SK-N-SH treated with all-trans-retinoic acid at 6 μM for 48 hours (cell line): ENCODE data around the gene ASPRV1.
"Not testable (repeated sequence)": the region's sequence is repeated elsewhere in the genome, so short reads cannot be mapped to it uniquely, and the experiment has no call there.

ENCODE experiments used
- ATAC-seq: fragments of 200-7000 bp; cut with Tn5 transposase; 3 replicates; pipeline ENCODE4 v1.9.1; 2020; ENCODE audit warnings: mild to moderate bottlenecking, moderate library complexity
- ARNTL ChIP-seq: fragments of 450-650 bp; formaldehyde crosslinking; IDR thresholded peaks from 2 replicates; pipeline ENCODE4 v1.5.0; 2020; ENCODE audit warnings: low read depth, mild to moderate bottlenecking, moderate library complexity, borderline replicate concordance
- BACH2 ChIP-seq: fragments of 250-450 bp; sonication (Bioruptor Pico); IDR thresholded peaks from 2 replicates; pipeline ENCODE4 v1.9.0; 2021; ENCODE audit warnings: mild to moderate bottlenecking, borderline replicate concordance
- CSDC2 ChIP-seq: fragments of 250-450 bp; sonication (Bioruptor Pico); IDR thresholded peaks from 2 replicates; pipeline ENCODE4 v1.5.0; 2020; ENCODE audit warnings: mild to moderate bottlenecking, moderate library complexity
- ESRRG ChIP-seq: fragments of 250-450 bp; sonication (Bioruptor Pico); IDR thresholded peaks from 2 replicates; pipeline ENCODE4 v1.6.1; 2021; ENCODE audit warnings: mild to moderate bottlenecking
- GLIS3 ChIP-seq: fragments of 250-450 bp; sonication (Bioruptor Pico); IDR thresholded peaks from 2 replicates; pipeline ENCODE4 v1.5.0; 2020; ENCODE audit warnings: mild to moderate bottlenecking, moderate library complexity
- ISL1 ChIP-seq: fragments of 250-450 bp; sonication (Bioruptor Pico); IDR thresholded peaks from 2 replicates; pipeline ENCODE4 v2.1.2; 2022; ENCODE audit warnings: mild to moderate bottlenecking, moderate library complexity
- OSR1 ChIP-seq: fragments of 250-450 bp; sonication (Bioruptor Pico); IDR thresholded peaks from 2 replicates; pipeline ENCODE4 v1.8.0; 2022; ENCODE audit warnings: moderate library complexity, mild to moderate bottlenecking, inconsistent platforms
- PATZ1 ChIP-seq: fragments of 250-450 bp; sonication (Bioruptor Pico); IDR thresholded peaks from 2 replicates; pipeline ENCODE4 v1.8.0; 2020; ENCODE audit warnings: mild to moderate bottlenecking, moderate library complexity, borderline replicate concordance
- TCF4 ChIP-seq: fragments of 250-450 bp; sonication (Bioruptor Pico); IDR thresholded peaks from 2 replicates; pipeline ENCODE4 v1.8.0; 2021; ENCODE audit warnings: mild to moderate bottlenecking, moderate library complexity, borderline replicate concordance
- TOX ChIP-seq: fragments of 250-450 bp; sonication (Bioruptor Pico); IDR thresholded peaks from 2 replicates; pipeline ENCODE4 v1.8.0; 2021; ENCODE audit warnings: mild to moderate bottlenecking, moderate library complexity, borderline replicate concordance
- TSHZ2 ChIP-seq: fragments of 250-450 bp; sonication (Bioruptor Pico); IDR thresholded peaks from 2 replicates; pipeline ENCODE4 v1.5.0; 2020; ENCODE audit warnings: mild to moderate bottlenecking, moderate library complexity
- ZC3H10 ChIP-seq: fragments of 250-450 bp; sonication (Bioruptor Pico); IDR thresholded peaks from 2 replicates; pipeline ENCODE4 v1.5.1; 2021; ENCODE audit warnings: mild to moderate bottlenecking, moderate library complexity
- ZFP3 ChIP-seq: fragments of 250-450 bp; sonication (Bioruptor Pico); IDR thresholded peaks from 2 replicates; pipeline ENCODE4 v1.5.0; 2020; ENCODE audit warnings: mild to moderate bottlenecking, moderate library complexity
- ZFP30 ChIP-seq: fragments of 450-650 bp; formaldehyde crosslinking; IDR thresholded peaks from 2 replicates; pipeline ENCODE4 v1.5.0; 2022; ENCODE audit warnings: mild to moderate bottlenecking, moderate library complexity
- ZNF565 ChIP-seq: fragments of 450-650 bp; formaldehyde crosslinking; conservative IDR thresholded peaks from 2 replicates; pipeline ENCODE4 v1.5.0; 2020; ENCODE audit warnings: low read depth, mild to moderate bottlenecking, moderate library complexity
- ZNF70 ChIP-seq: fragments of 450-650 bp; formaldehyde crosslinking; IDR thresholded peaks from 2 replicates; pipeline ENCODE4 v1.5.0; 2020; ENCODE audit warnings: mild to moderate bottlenecking, moderate library complexity
- ZNF8 ChIP-seq: fragments of 450-650 bp; formaldehyde crosslinking; IDR thresholded peaks from 2 replicates; pipeline ENCODE4 v1.5.0; 2020; ENCODE audit warnings: mild to moderate bottlenecking, moderate library complexity
- TF ChIP-seq, protein P1 (sequence below): fragments of 250-450 bp; sonication (Bioruptor Pico); IDR thresholded peaks from 2 replicates; pipeline ENCODE4 v1.8.0; 2021; ENCODE audit warnings: low read depth, mild to moderate bottlenecking, moderate library complexity, borderline replicate concordance
- TF ChIP-seq, protein P2 (sequence below): fragments of 250-450 bp; sonication (Bioruptor Pico); IDR thresholded peaks from 2 replicates; pipeline ENCODE4 v1.5.1; 2021; ENCODE audit warnings: mild to moderate bottlenecking, moderate library complexity
- TF ChIP-seq, protein P3 (sequence below): fragments of 250-450 bp; sonication (Bioruptor Pico); IDR thresholded peaks from 2 replicates; pipeline ENCODE4 v1.5.1; 2020; ENCODE audit warnings: low read depth, mild to moderate bottlenecking, moderate library complexity

Gene ASPRV1

DNA sequence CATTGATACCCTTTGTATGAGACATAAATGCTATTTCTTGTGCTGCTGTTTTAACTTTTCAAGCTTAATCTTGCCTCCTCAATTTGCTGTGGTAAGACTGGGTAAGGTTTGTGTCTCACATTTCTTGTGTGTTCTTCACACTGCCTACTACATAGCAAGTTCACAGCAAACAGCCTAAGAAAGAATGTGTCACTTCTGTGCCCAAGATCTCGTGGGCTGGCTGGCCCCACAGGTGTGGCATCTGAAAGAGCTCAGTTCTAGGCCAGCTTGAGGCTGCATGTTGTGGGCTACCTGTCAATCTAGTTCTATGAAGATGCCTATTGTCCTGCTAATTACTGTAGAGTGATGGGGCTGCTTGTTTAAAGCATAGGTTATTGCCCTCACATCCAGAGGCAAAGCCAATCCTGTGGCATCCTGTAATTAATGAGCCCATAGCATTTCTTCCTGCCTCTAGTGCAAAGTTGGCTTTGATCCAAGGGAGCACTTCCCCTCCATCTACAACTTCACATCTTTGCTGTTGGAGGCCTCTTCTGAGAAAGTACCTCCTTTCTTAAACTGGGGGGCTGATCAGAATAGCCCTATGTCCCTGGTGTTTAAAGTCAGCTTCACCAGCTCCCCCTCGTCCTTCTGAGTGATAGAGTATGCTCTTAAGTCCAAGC is 40.9 kb upstream of the ASPRV1 start:
- no peak for ATAC-seq
- TF ChIP-seq ZFP3 (CRISPR knock-in tag) (no peak), OSR1 (no peak), ARNTL (CRISPR knock-in tag) (no peak), TSHZ2 (CRISPR knock-in tag) (no peak), ZNF8 (no peak), ISL1 (no peak), BACH2 (CRISPR knock-in tag) (no peak), ZNF565 (CRISPR knock-in tag) (no peak), CSDC2 (CRISPR knock-in tag) (no peak), PATZ1 (no peak)
- TF ChIP-seq, protein P1, sequence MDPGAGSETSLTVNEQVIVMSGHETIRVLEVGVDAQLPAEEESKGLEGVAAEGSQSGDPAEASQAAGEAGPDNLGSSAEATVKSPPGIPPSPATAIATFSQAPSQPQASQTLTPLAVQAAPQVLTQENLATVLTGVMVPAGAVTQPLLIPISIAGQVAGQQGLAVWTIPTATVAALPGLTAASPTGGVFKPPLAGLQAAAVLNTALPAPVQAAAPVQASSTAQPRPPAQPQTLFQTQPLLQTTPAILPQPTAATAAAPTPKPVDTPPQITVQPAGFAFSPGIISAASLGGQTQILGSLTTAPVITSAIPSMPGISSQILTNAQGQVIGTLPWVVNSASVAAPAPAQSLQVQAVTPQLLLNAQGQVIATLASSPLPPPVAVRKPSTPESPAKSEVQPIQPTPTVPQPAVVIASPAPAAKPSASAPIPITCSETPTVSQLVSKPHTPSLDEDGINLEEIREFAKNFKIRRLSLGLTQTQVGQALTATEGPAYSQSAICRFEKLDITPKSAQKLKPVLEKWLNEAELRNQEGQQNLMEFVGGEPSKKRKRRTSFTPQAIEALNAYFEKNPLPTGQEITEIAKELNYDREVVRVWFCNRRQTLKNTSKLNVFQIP (CRISPR knock-in tag): no peak

- ATAC-seq: not testable (repeated sequence)
Observed at GRCh38 chr2:70000529-70000928, 39.1 kb upstream of the ASPRV1 start.

DNA sequence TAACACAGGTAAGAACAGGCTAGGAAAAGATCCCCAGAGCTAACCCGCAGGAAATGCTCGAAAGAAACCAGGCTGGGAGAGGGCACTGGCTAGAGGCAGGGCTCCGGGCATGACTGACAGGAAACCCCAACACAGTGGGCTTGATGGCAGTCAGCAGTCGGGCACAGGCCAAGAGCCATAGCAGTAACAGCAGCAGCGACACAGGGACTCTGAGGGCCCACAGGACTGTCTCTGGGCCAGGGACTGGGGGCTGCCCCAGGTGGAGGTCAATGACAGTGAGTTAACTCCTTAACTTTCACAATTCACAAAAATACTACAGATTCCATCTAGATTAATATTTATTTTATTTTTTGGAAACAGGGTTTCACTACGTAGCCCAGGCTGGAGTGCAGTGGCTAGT is 37.3 kb upstream of the ASPRV1 start:
- TF ChIP-seq, protein P2, sequence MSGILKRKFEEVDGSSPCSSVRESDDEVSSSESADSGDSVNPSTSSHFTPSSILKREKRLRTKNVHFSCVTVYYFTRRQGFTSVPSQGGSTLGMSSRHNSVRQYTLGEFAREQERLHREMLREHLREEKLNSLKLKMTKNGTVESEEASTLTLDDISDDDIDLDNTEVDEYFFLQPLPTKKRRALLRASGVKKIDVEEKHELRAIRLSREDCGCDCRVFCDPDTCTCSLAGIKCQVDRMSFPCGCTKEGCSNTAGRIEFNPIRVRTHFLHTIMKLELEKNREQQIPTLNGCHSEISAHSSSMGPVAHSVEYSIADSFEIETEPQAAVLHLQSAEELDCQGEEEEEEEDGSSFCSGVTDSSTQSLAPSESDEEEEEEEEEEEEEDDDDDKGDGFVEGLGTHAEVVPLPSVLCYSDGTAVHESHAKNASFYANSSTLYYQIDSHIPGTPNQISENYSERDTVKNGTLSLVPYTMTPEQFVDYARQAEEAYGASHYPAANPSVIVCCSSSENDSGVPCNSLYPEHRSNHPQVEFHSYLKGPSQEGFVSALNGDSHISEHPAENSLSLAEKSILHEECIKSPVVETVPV: no peak
- no peak for TF ChIP-seq TCF4 (CRISPR knock-in tag)
- ATAC-seq: no peak

DNA sequence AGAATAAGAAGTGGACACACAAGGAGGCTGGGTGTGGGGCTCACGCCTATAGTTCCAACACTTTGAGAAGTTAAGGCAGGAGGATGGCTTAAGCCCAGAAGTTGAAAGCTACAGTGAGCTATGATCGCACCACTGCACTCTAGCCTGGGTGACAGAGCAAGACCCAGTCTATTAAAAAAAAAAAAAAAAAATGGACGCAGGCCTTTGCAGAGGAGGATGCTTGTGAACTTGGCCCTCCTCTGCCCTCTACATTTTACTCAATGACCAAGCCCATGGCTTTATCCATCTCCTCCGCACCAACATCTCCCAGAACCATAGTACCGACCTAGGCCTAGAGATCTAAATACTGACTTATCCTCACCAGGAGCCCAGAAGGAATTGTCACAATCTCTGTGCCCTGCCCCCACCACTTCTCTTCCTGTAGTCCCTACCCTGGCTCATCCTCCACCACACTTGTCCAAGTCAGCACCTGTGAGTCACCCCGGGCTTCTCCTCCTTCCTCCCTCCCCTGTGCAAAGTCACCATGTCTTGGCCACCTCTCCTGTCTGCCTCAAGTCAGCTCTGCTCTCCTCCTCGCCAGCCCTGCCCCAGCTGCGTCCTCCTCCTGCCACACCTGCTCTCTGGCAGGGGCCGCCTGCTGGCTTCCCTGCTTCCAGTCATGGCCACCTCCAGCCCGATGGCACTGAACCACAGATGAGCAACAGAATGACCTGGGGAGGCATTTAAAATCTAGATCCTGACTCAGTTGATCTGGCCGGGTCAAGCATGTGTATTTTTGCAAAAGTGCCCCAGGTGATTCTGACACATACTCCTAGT is 35.8 kb upstream of the ASPRV1 start:
- peak; percentile 70 for ATAC-seq

More for the DNA sequence above, 35.8 kb upstream of the ASPRV1 start:
- TF ChIP-seq ESRRG (CRISPR knock-in tag) (no peak), GLIS3 (CRISPR knock-in tag) (no peak), TOX (CRISPR knock-in tag) (no peak), CSDC2 (CRISPR knock-in tag) (no peak), ZNF565 (CRISPR knock-in tag) (no peak), ZFP3 (CRISPR knock-in tag) (no peak), ZNF70 (CRISPR knock-in tag) (no peak), PATZ1 (no peak), ZFP30 (CRISPR knock-in tag) (no peak), ARNTL (CRISPR knock-in tag) (no peak), ZC3H10 (no peak), ISL1 (no peak)
- TF ChIP-seq, protein P3, sequence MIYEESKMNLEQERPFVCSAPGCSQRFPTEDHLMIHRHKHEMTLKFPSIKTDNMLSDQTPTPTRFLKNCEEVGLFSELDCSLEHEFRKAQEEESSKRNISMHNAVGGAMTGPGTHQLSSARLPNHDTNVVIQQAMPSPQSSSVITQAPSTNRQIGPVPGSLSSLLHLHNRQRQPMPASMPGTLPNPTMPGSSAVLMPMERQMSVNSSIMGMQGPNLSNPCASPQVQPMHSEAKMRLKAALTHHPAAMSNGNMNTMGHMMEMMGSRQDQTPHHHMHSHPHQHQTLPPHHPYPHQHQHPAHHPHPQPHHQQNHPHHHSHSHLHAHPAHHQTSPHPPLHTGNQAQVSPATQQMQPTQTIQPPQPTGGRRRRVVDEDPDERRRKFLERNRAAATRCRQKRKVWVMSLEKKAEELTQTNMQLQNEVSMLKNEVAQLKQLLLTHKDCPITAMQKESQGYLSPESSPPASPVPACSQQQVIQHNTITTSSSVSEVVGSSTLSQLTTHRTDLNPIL (CRISPR knock-in tag): no peak
